Osteocyte (in vitro differentiated cells): Measurements from ENCODE around the gene TRIO. TPM values are rescaled to one million over a fixed set of nuclear protein-coding genes. Genes with fewer than 3 reads are reported as not detected.

Experiments used
- DNase-seq: peaks from one replicate; pipeline ENCODE4 v3.0.0; 2021; ENCODE audit warnings: mixed read lengths; ENCODE audit not compliant: unreplicated experiment; ENCODE audit errors: extremely low spot score
- H3K27ac Mint-ChIP-seq: one replicate; pipeline ENCODE4 v1.8.0; 2021; ENCODE audit warnings: mild to moderate bottlenecking, mixed read lengths; ENCODE audit not compliant: unreplicated experiment
- H3K27me3 Mint-ChIP-seq: one replicate; pipeline ENCODE4 v1.8.0; 2021; ENCODE audit warnings: mixed read lengths; ENCODE audit not compliant: unreplicated experiment
- H3K36me3 Mint-ChIP-seq: one replicate; pipeline ENCODE4 v1.8.0; 2021; ENCODE audit warnings: mixed read lengths; ENCODE audit not compliant: unreplicated experiment
- H3K4me1 Mint-ChIP-seq: one replicate; pipeline ENCODE4 v1.8.0; 2021; ENCODE audit warnings: mixed read lengths; ENCODE audit not compliant: unreplicated experiment
- H3K4me3 Mint-ChIP-seq: one replicate; pipeline ENCODE4 v1.8.0; 2021; ENCODE audit warnings: mild to moderate bottlenecking, moderate library complexity, mixed read lengths; ENCODE audit not compliant: unreplicated experiment
- H3K9me3 Mint-ChIP-seq: one replicate; pipeline ENCODE4 v1.8.0; 2021; ENCODE audit warnings: mixed read lengths; ENCODE audit not compliant: unreplicated experiment
- total RNA-seq: library from RNA; stranded (reverse); gene quantifications from 2 replicates; pipeline ENCODE4 v1.2.1, GENCODE V29; 2021
- TF ChIP-seq, protein P1 (sequence below): fragments of 200-600 bp; sonication (generic); IDR thresholded peaks from 2 replicates; pipeline ENCODE4 v1.5.0; 2021; ENCODE audit warnings: antibody characterized with exemption, mild to moderate bottlenecking, moderate library complexity

The TRIO gene
- total RNA-seq, 1 donor from 2014 or later = 336 TPM

DNA sequence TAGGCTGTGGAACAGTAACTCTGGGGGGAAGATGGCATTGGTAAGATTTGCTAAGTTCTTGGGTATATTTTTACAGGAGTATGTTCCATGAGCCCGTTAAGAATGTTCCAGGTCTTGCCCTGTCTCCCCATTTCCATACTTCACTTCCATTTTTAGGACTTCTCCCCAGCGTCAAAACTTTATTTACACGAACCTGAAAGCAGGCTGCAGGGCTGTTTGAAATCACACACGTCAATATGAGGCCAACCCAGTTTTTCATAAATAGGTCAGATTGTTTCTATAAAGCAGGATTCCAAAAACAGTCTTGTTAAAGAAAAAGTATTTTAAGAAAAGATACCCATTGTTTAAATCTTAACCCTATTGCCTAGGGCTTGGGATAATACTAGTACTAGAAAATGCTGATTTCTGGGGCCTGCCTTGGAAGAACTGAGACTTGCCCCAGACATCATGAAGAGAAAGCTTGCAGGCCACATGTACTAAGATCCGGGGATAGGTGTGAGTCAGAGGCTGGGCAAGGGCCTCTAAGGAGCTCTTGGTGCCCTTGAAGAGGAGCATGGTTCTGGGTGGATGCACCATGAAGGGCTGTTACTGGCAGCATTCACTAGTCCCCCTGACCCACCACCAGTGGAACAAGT is 24.2 kb downstream of the TRIO start:
- Mint-ChIP-seq H3K27ac (peak overlapping the region; percentile 75), H3K27me3 (no peaks in the 10 kb centered on the region), H3K4me1 (peaks cover 77% of the 10 kb centered on the region), H3K4me3 (no peak overlapping the region), H3K9me3 (peaks cover 20% of the 10 kb centered on the region), H3K36me3 (peaks cover 9% of the 10 kb centered on the region)
- no peak for DNase-seq
- TF ChIP-seq, protein P1, sequence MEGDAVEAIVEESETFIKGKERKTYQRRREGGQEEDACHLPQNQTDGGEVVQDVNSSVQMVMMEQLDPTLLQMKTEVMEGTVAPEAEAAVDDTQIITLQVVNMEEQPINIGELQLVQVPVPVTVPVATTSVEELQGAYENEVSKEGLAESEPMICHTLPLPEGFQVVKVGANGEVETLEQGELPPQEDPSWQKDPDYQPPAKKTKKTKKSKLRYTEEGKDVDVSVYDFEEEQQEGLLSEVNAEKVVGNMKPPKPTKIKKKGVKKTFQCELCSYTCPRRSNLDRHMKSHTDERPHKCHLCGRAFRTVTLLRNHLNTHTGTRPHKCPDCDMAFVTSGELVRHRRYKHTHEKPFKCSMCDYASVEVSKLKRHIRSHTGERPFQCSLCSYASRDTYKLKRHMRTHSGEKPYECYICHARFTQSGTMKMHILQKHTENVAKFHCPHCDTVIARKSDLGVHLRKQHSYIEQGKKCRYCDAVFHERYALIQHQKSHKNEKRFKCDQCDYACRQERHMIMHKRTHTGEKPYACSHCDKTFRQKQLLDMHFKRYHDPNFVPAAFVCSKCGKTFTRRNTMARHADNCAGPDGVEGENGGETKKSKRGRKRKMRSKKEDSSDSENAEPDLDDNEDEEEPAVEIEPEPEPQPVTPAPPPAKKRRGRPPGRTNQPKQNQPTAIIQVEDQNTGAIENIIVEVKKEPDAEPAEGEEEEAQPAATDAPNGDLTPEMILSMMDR = no peak

DNA sequence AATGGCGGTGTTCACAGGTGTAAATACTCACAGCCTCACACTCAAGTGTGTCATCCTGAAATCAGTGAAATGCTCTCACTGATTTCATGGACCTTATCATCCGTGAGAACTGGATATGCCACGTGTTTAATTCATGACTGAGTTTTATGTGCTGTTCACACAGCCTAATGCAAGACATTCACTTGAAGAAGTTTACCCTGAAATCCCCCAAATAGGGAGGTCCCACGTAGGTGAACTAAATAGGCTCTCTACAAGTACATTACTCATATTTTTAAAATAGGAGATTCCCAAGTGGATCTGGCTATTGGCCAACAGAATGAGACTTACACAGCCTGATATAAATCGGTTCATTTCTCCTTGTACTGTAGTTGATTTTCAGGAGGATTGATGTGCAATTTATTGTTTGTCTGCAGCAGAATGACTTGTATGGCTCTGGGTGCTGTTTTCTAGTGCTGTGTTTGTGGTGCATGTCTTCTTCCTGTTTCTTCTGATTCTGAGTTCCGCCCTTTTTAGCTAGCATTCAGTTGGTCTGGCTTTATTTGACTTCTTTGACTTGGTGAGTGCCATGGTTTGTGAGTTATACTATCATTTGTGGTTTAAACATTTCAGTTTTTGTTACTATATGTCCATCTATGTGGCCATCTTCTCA is 25.1 kb downstream of the TRIO start:
- TF ChIP-seq, protein P1 = no peak
- no peak overlapping the region for H3K4me3 Mint-ChIP-seq
- H3K27ac Mint-ChIP-seq = peak overlapping the region; percentile 75
- DNase-seq = no peak
- peaks cover 18% of the 10 kb centered on the region for H3K9me3 Mint-ChIP-seq
- no peaks in the 10 kb centered on the region for H3K27me3 Mint-ChIP-seq
- peaks cover 79% of the 10 kb centered on the region for H3K4me1 Mint-ChIP-seq
- H3K36me3 Mint-ChIP-seq = peaks cover 9% of the 10 kb centered on the region

DNA sequence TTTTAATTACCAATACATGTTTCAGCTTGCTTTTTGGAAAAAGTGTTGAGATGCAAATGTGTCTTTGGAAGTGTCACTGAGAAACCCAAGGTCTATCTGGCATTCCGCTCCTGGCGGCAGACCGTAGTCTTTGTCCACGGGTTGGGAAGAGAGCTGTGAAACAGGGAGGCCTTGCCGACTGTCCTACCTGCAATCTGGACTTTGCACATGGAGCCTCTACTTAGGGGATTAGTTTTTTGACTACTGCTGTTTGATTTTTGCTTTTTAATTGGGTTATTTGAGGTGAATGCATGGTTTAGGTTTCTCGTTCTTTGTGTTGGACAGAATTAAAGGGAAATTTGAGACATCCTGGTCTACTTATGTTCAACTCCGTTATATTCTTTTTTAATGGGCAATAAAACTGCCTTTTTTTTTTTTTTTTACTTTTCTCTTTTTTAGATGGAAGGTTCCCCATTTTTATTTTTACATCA is 25.7 kb downstream of the TRIO start:
- Mint-ChIP-seq H3K27me3 (no peaks in the 10 kb centered on the region), H3K9me3 (peaks cover 14% of the 10 kb centered on the region), H3K4me3 (no peak overlapping the region), H3K4me1 (peaks cover 83% of the 10 kb centered on the region), H3K27ac (peak overlapping the region; percentile 56), H3K36me3 (peaks cover 7% of the 10 kb centered on the region)
- TF ChIP-seq, protein P1 = no peak
- DNase-seq = no peak

DNA sequence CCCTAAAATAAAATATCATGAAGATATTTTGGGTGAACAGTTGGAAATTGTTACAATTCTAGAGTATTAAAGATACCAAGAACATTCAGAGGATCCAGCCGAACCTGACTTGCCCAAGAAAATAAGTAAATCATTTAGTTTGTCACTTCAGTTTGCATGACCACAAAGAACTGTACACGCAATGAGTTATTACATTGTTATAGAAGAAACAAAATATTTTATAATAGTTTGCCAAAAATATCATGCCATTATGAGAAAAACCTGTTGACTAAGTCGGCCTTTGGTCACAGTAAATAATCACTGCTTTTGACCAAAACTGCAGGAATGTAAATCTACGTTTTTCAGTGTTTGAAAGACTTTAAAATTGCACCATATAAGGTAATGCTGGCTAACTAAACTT is 27.9 kb downstream of the TRIO start:
- Mint-ChIP-seq H3K4me3 (no peak overlapping the region), H3K36me3 (no peaks in the 10 kb centered on the region), H3K9me3 (no peaks in the 10 kb centered on the region), H3K27me3 (no peaks in the 10 kb centered on the region), H3K4me1 (peaks cover 94% of the 10 kb centered on the region), H3K27ac (peak overlapping the region; percentile 92)
- TF ChIP-seq, protein P1 = no peak
- DNase-seq = no peak

DNA sequence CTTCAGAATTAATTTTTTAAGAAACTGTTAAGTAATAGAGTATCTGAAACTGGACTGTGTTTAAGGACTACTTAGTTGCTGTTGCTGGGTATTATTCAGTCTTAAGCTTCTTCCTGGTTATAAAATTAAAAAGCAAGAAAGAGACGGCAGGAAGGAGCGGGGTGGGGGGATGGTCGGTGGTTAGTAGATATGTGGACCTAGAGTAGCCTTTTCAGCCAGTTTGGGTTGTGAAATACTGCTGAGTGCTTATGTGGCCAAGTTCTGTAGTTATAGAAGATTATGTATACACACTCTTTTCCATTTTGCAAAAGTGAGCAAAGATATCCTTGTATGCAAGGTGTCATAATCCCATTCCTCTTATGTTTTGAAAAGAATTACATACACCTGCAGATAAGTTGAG is 28.5 kb downstream of the TRIO start:
- TF ChIP-seq, protein P1 = no peak
- no peaks in the 10 kb centered on the region for H3K9me3 Mint-ChIP-seq
- H3K27ac Mint-ChIP-seq = peak overlapping the region; percentile 92
- H3K27me3 Mint-ChIP-seq = no peaks in the 10 kb centered on the region
- no peak overlapping the region for H3K4me3 Mint-ChIP-seq
- peaks cover 88% of the 10 kb centered on the region for H3K4me1 Mint-ChIP-seq
- H3K36me3 Mint-ChIP-seq = no peaks in the 10 kb centered on the region
- DNase-seq = no peak
